ENCODE measurements around the gene CPNE8.
"Not testable (repeated sequence)": the region's sequence is repeated elsewhere in the genome, so short reads cannot be mapped to it uniquely, and the experiment has no call there.

CPNE8 gene

GRCh38 chr12:38823314-38823713, 82.1 kb downstream of the CPNE8 start:
- DNase-seq = no peak

GRCh38 chr12:38817942-38818341, 87.4 kb downstream of the CPNE8 start:
- DNase-seq = no peak

GRCh38 chr12:38813923-38814322, 91.5 kb downstream of the CPNE8 start:
- DNase-seq = no peak

DNA sequence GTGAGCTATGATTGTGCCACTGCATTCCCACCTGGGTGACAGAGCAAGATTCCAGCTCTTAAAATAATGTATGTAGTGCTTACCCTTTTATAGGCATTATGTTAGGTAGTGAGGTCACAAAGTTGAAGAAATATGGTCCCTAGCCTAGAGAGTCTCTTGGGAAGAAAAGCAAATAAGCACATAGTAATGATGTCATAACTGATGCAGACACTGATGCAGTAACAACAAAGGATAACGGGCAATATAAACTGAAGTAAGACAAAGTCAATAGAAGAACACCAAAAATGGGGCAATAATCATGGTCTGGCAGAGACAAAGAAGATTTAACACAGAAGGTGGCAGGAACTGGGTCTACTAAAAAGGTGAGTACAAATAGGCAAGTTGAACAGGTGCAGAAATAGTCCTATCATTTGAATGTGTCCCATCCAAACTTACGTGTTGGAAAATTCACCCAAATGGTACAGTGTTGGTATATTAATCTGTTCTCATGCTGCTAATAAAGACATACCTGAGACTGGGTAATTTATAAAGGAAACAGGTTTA, 93.5 kb downstream of the CPNE8 start:
- DNase-seq = no peak

DNA sequence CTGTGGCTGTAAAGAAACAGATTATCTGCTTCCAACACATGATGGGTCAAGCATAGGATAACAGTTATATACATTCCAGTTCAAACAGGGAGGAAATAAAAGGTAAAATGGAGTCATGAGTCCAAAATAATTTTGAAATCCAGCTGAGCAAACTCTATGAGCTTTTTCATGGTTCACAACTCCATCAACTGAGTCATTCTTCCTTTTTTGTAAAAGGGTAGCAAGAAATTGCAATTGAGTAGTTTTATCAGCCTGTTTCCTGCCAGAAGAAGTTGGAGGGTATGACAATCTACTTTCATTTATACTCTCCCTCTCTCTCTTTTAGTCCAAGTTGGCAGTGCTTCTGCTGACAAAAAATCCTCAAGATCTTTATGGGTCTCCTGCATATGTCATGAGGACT, 95.6 kb downstream of the CPNE8 start:
- DNase-seq = no peak

GRCh38 chr12:38788106-38788505, 117.3 kb downstream of the CPNE8 start:
- no peak for DNase-seq

GRCh38 chr12:38785381-38785780, 120.0 kb downstream of the CPNE8 start:
- no peak for DNase-seq

- no peak for DNase-seq
Observed at GRCh38 chr12:38783304-38783703, 122.1 kb downstream of the CPNE8 start.

- DNase-seq = no peak
Observed at GRCh38 chr12:38782359-38782758, 123.0 kb downstream of the CPNE8 start.

DNA sequence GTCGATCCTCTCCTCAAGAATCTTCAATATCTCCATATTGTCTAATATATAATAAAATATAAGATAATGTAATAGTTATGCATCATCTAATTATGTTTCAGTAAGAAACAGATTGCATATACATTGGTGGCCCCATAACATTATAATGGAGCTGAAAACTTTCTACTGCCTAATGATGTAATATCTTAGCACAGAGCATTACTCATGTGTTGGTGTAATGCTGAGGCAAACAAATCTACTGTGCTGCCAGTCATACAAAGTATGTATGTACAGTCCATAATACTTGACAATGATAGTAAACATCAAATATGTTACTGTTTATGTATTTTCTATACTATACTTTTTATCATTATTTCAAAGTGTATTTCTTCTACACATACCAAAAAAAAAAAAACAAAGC, 128.7 kb downstream of the CPNE8 start:
- no peak for DNase-seq

- no peak for DNase-seq
Observed at GRCh38 chr12:38775457-38775856, 129.9 kb downstream of the CPNE8 start.

DNA sequence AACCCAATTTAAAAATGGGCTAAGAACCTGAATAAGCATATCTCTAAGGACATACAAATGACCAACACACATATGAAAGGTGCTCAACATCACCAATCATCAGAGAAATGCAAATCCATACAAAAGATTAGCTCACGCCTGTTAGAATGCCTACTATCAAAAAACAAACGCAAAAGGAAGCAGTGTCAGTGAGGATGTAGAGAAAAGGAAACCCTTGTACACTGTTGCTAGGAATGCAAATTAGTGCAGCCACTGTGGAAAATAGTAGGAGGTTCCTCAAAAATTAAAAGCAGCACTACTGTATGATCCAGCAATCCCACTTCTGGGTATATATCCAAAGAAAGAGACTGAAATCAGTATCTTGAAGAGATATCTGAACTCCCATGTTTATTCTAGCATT, 133.0 kb downstream of the CPNE8 start:
- no peak for DNase-seq

- DNase-seq = no peak
Observed at GRCh38 chr12:38771871-38772270, 133.5 kb downstream of the CPNE8 start.

DNA sequence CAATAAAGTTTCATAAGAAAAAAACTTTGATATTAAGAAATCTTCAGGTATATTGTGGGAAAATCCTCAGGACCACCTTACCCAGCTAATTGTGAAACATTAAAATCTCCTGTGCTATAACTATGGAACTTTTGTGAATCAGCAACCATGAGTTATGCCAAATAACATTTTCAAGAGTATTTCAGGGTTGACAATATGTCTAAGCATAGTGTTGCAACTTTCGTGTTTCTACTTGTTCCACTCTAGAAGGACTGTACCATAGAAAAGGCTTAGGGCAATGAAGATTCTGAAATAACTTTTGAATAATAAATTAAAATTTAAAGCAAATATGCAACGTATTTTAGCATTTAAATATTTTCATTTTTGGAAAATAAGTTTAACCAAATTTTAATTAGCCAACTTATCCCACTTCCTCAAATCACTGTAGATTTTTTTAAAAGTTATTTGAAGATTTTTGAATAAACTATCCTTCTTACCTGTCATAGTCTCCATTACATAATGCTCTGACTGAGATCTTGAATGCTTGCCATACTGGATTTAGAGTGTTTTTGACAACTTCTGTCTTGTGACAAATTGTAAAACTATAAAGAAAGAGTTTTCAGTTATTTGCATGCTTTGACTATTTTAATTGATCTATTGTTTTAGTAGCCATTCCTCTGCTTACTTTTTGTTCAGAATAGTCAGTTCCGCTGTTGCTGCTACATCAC, 143.6 kb downstream of the CPNE8 start:
- DNase-seq = no peak

DNA sequence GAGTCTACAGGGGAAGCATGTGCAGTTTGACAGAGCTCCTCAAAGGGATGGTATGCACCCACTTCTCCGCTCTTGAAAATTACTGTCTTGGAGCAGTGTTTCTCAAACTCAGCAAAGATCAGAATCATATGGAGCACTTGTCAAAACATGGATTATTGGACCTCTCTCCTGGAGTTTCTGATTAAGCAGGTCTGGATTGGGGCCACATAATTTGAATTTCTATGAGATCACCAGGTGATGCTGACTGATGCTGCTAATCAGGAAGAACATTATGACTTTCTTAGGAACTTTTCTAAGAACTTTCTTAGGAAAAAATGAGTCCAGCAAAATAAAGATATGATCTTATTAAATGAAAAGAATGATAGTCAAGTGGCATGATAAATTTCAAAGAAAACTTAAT, 144.3 kb downstream of the CPNE8 start:
- DNase-seq = no peak

GRCh38 chr12:38759621-38760020, 145.8 kb downstream of the CPNE8 start:
- DNase-seq = no peak

- no peak for DNase-seq
Observed at GRCh38 chr12:38746744-38747143, 158.6 kb downstream of the CPNE8 start.

DNA sequence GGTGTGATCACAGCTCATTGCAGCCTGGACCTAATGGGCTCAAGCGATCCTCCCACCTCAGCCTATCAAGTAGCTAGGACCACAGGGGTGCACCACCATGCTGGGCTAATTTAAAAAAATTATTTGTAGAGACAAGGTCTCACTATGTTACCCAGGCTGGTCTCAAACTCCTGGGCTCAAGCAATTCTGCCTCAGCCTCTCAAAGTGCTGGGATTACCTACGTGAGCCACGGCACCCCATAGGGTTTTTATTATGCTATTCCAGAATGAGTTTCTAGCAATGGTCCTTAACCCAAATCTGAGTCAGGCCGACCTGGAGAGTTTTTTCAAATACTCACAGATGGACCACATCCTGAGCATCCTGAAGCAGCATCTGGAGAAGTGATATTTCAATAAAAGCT, 159.8 kb downstream of the CPNE8 start:
- DNase-seq = no peak

DNA sequence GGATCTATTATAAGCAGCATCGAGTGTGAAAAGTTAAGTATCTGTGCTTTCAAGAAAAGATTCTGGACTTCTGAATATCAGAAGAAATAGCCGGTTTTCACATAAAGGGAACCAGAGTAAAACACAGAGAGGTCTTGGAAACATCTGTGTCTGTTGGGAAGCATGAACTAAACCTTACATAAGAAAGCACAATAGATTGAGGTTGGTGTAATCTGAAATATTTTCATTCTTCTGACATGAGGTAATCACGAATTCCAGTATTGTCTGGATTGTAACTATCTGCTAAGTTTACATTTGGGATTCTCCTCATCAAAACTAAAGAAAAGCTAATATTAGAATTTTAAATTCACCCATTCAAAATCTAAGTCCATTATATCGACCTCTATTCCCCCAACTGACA, 161.3 kb downstream of the CPNE8 start:
- no peak for DNase-seq

- DNase-seq = not testable (repeated sequence)
Observed at GRCh38 chr12:38742496-38742895, 162.9 kb downstream of the CPNE8 start.

GRCh38 chr12:38736821-38737220, 168.6 kb downstream of the CPNE8 start:
- no peak for DNase-seq

DNA sequence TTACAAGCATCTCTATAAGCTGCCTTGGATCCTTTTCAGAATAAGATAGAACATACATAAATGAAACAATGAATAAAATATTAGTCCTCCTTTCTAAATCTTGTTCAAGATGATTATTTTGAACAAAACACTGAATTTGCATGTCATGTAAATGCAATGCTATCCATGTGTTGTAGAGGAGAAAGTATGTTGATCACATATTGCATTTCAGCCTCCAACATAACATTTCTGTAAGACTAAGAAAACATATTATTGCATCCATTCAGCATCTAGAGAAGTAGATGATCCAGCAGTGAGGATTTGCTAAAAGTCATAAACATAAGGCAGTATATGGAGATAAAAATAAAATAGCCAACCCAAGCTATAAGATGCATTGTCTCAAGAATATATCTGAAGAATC, 172.6 kb downstream of the CPNE8 start:
- no peak for DNase-seq

- DNase-seq = no peak
Observed at GRCh38 chr12:38728894-38729293, 176.5 kb downstream of the CPNE8 start.

DNA sequence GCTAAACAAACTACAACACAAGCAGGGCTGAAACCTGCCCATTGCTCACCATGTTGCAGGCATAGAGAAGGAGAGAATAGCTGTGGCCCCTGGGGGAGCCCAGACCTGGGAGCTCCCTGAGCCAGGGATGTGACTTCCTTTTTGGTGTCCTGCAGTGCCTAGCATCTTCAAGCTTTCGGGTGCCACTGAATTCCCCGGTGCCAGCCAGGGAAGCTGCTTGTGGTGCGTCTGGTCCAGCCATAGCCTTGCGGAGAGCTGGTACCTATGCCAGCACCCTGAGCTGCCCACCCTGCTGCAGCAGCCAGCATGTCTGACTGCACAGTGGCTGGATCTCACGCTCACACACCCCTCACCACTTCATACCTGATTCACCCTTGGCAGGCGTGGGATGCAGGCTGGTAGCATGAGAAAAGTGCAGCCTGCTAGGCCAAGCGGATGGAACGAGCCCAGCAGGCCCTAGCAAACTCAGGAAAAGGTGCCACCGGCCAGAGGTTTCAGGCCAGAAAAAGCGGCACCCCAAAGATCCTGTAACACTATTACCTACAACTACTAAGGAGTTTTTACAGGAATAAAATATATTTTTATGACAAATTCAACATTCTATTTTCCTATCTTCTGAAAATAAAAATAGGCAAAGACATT, 183.7 kb downstream of the CPNE8 start:
- no peak for DNase-seq

GRCh38 chr12:38720661-38721060, 184.7 kb downstream of the CPNE8 start:
- DNase-seq = no peak

Data from CD4-positive, alpha-beta T cell treated with Interleukin-15 for 1 hour (primary cell).